Bronchial epithelial cell (primary cell): ENCODE data around the gene HOXA10. TPM values are rescaled to one million over a fixed set of nuclear protein-coding genes. Genes with fewer than 3 reads are reported as not detected.

Source experiments
- DNase-seq: peaks from one replicate; pipeline ENCODE4 v3.0.0-alpha.2; 2010; ENCODE audit warnings: low read depth
- FAIRE-seq: peaks from 2 replicates; lab custom pipeline; 2011; peaks lifted over from hg19 to GRCh38; lab: Jason Lieb, UNC
- H3K27me3 ChIP-seq: 2 replicates; pipeline ENCODE4 v1.5.1; 2011; ENCODE audit warnings: low read length; ENCODE audit not compliant: control insufficient read depth, insufficient read depth
- H3K36me3 ChIP-seq: 2 replicates; pipeline ENCODE4 v1.5.1; 2011; ENCODE audit warnings: low read length; ENCODE audit not compliant: control insufficient read depth, insufficient read depth
- H3K4me3 ChIP-seq: 2 replicates; pipeline ENCODE4 v1.5.1; 2011; ENCODE audit warnings: mild to moderate bottlenecking, low read depth, low read length, control low read depth
- CTCF ChIP-seq: IDR thresholded peaks from 2 replicates; pipeline ENCODE4 v1.5.1; 2011; ENCODE audit warnings: mild to moderate bottlenecking, moderate library complexity, low read length, control low read depth, inconsistent platforms; ENCODE audit not compliant: insufficient read depth, severe bottlenecking
- total RNA-seq: library from RNA; depleted of rRNA; stranded (reverse); fragments of >200 nt; gene quantifications from 2 replicates; pipeline ENCODE4 v1.2.1, GENCODE V29; 2014

The HOXA10 gene
- total RNA-seq, 1 donor from 2014 or later = not detected

- no peak for FAIRE-seq
- TF ChIP-seq CTCF = no peak
- H3K36me3 ChIP-seq = no peaks in the 10 kb centered on the region
Observed at GRCh38 chr7:27211084-27211446, 36.9 kb upstream of the HOXA10 start.

DNA sequence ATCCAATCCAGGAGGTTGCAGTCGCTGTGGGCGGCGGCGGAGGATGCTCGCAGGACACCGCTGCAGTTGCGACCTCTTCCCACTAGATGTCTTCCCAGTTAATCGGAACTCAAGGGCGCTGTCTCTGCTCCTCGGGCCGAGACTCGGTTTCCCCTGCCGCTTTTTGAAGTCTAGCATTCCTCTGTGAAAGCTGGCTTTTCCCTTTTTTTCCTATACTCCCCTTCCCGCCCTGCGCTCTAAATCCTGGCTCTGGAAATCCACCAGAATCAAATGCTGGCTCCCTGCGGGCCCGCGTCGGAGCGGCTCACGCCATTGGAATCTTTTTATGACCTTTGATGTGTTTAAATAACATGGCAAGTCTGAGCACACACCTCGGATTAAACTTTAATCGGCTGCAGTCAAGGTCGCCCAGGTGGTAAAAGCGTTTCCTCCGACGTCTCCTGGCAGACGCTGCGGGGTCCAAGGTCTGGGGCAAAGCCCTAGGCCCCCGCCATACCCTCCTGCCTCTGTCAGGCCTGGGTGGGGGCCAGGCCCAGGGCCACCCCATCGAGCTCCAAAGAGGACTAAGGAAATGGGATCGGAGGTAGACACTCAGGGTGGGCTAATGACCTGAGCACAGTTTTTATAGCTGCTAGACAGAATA, 36.4 kb upstream of the HOXA10 start:
- FAIRE-seq = no peak
- peak; percentile 82 for TF ChIP-seq CTCF
- Histone ChIP-seq H3K36me3 (no peaks in the 10 kb centered on the region), H3K4me3 (no peak overlapping the region), H3K27me3 (peaks cover 63% of the 10 kb centered on the region)
- DNase-seq = no peak

More at GRCh38 chr7:27211084-27211446, 36.9 kb upstream of the HOXA10 start:
- Histone ChIP-seq H3K27me3 (peaks cover 58% of the 10 kb centered on the region), H3K4me3 (no peak overlapping the region)
- no peak for DNase-seq

DNA sequence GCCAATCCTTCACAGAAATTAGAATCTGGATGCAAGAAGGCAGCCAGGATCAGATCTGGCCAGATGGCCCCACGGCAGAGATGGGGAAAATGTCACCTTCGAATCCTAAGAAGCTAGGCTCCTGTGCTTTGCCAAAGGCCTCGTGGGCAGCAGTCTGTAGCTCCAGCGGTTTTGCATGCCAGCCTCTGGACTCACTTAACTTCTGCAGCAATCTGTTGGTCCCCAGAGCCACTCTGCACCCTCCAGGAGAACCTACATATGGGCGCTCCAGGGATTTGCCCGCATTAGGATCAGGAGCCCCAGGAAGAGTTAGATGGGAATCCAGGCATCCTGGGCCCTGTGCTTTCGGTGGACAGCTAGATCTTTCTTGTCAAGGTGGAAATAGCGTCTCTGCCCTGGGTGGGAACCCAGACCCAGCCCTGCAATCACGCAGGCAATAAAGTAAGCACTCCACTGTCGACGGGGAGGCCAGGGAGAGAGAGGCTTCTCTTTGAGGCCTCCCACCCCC, 35.9 kb upstream of the HOXA10 start:
- no peak for TF ChIP-seq CTCF
- Histone ChIP-seq H3K27me3 (peaks cover 69% of the 10 kb centered on the region), H3K36me3 (no peaks in the 10 kb centered on the region), H3K4me3 (no peak overlapping the region)
- FAIRE-seq (no peak), DNase-seq (no peak)

- no peak for FAIRE-seq
- no peak for TF ChIP-seq CTCF
- peaks cover 71% of the 10 kb centered on the region for H3K27me3 ChIP-seq
Observed at GRCh38 chr7:27208998-27209397, 34.9 kb upstream of the HOXA10 start.

GRCh38 chr7:27207348-27207985, 33.3 kb upstream of the HOXA10 start:
- Histone ChIP-seq H3K36me3 (no peaks in the 10 kb centered on the region), H3K4me3 (no peak overlapping the region), H3K27me3 (peaks cover 69% of the 10 kb centered on the region)
- DNase-seq (no peak), FAIRE-seq (no peak)
- TF ChIP-seq CTCF = no peak

More at GRCh38 chr7:27208998-27209397, 34.9 kb upstream of the HOXA10 start:
- Histone ChIP-seq H3K36me3 (no peaks in the 10 kb centered on the region), H3K4me3 (no peak overlapping the region)
- DNase-seq = no peak
